Measurements from ENCODE around the gene PFDN6. TPM values are rescaled to one million over a fixed set of nuclear protein-coding genes. Genes with fewer than 3 reads are reported as not detected.

The PFDN6 gene
- total and polyA plus RNA-seq, 2 of the 13 experiments (the other 11 are each of a cell fraction or from before 2014, with no cell fraction given), result 75.5 to 87.0 TPM

GRCh38 chr6:33250731-33251130, 38.7 kb upstream of the PFDN6 start:
- H3K79me2 ChIP-seq (ENCODE audit: insufficient read depth, low read length), result no peaks in the 10 kb centered on the region
- H4K20me1 ChIP-seq (ENCODE audit: insufficient read depth, low read length), result no peaks in the 10 kb centered on the region
- H3K4me3 ChIP-seq (replicated peaks in 1 of 3; ENCODE audit: insufficient read depth in 1 of 3, low read depth in 2 of 3, low read length in 3 of 3), result 0 out of 6 replicates have a peak overlapping the region, but pooled peaks of 1 of the 3 experiments have one; percentile 89
- H3K36me3 ChIP-seq (replicated peaks in 1 of 2; ENCODE audit: control insufficient read depth in 1 of 2, insufficient read depth in 2 of 2, low read length in 2 of 2), result peaks cover 0 to 5% of the 10 kb centered on the region in 2 experiments; a peak in 4 of 5 replicates
- peak overlapping the region; percentile 100; the same call in 1 of the 2 replicates for H3K4me2 ChIP-seq (ENCODE audit: low read depth, low read length)
- in situ Hi-C loops (cut with HindIII; ENCODE audit: extremely low pct_ligation_motif_present, low pct_unique_long_range_greater_than_20kb), result no loop called here
- no TSS peak for BruUV-seq (replicated peaks)
- ChIA-PET CTCF (ENCODE audit: low intra/inter-chr PET ratio, low total read pairs) (no interaction called here), POLR2A (interaction anchor here (0.6 to 5.1 kb wide), 13 partner anchors 10 to 279 kb away, joined by 3 to 94 read pairs (median 16); partner anchors contain the start of genes B3GALT4, HSD17B8, RING1 and RPS18)
- ATAC-seq (no peak), DNase-seq (ENCODE audit: low spot score) (no peak), FAIRE-seq (no peak)
- intact Hi-C loops (cut with micrococcal nuclease; ENCODE audit: unreplicated experiment), result no loop called here
- peak overlapping the region; percentile 94 for H3K27ac ChIP-seq (ENCODE audit: extremely low read length, insufficient read depth, low read length)
- no peak overlapping the region for H2AFZ ChIP-seq (ENCODE audit: low read length)
- WGBS (ENCODE audit: low lambda C conversion rate), result 97% methylated on average over 13 of the region's 13 CpGs
- TF ChIP-seq CEBPB (IDR thresholded peaks at IDR 0.05; ENCODE audit: borderline replicate concordance, low read depth, low read length) (no peak), JARID2 (CRISPR knock-in tag; IDR thresholded peaks at IDR 0.05; ENCODE audit: insufficient replicate concordance) (no peak)
- no peaks in the 10 kb centered on the region for H3K9me3 ChIP-seq (ENCODE audit: low read length)
- H3K4me1 ChIP-seq (ENCODE audit: insufficient read depth, low read length), result peaks cover 37% of the 10 kb centered on the region
- H3K9ac ChIP-seq (ENCODE audit: insufficient read depth, low read depth, low read length), result no peak overlapping the region
- no peaks in the 10 kb centered on the region; a peak in 1 of 5 replicates for H3K27me3 ChIP-seq (ENCODE audit: control insufficient read depth in 1 of 2, insufficient read depth in 2 of 2, low read length in 2 of 2)

- Histone ChIP-seq H3K9me3 (ENCODE audit: low read length) (no peaks in the 10 kb centered on the region), H3K27me3 (ENCODE audit: control insufficient read depth in 1 of 2, insufficient read depth in 2 of 2, low read length in 2 of 2) (no peaks in the 10 kb centered on the region; a peak in 1 of 5 replicates), H4K20me1 (ENCODE audit: insufficient read depth, low read length) (no peaks in the 10 kb centered on the region), H3K4me2 (ENCODE audit: low read depth, low read length) (no peak overlapping the region), H2AFZ (ENCODE audit: low read length) (no peak overlapping the region), H3K27ac (ENCODE audit: extremely low read length, insufficient read depth, low read length) (no peak overlapping the region), H3K9ac (ENCODE audit: insufficient read depth, low read depth, low read length) (no peak overlapping the region), H3K4me3 (replicated peaks in 1 of 3; ENCODE audit: insufficient read depth in 1 of 3, low read depth in 2 of 3, low read length in 3 of 3) (no peak overlapping the region), H3K36me3 (replicated peaks in 1 of 2; ENCODE audit: control insufficient read depth in 1 of 2, insufficient read depth in 2 of 2, low read length in 2 of 2) (peaks cover 0 to 5% of the 10 kb centered on the region in 2 experiments; a peak in 4 of 5 replicates), H3K79me2 (ENCODE audit: insufficient read depth, low read length) (no peaks in the 10 kb centered on the region), H3K4me1 (ENCODE audit: insufficient read depth, low read length) (peaks cover 37% of the 10 kb centered on the region)
- no peak for ATAC-seq
- ChIA-PET POLR2A (interaction anchor here (0.6 to 5.1 kb wide), 6 partner anchors 10 to 280 kb away, joined by 3 to 94 read pairs (median 30); partner anchors contain the start of genes HSD17B8, RING1, RPS18 and VPS52), CTCF (ENCODE audit: low intra/inter-chr PET ratio, low total read pairs) (no interaction called here)
- FAIRE-seq, result no peak
- BruUV-seq (replicated peaks), result no TSS peak
- WGBS (ENCODE audit: low lambda C conversion rate), result 97% methylated on average over 5 of the region's 6 CpGs
- DNase-seq (ENCODE audit: low spot score), result no peak
- in situ Hi-C loops (cut with HindIII; ENCODE audit: extremely low pct_ligation_motif_present, low pct_unique_long_range_greater_than_20kb), result no loop called here
- intact Hi-C loops (cut with micrococcal nuclease; ENCODE audit: unreplicated experiment), result no loop called here
- TF ChIP-seq MATR3 (CRISPR knock-in tag; IDR thresholded peaks at IDR 0.05) (no peak), BCL6 (CRISPR knock-in tag; IDR thresholded peaks at IDR 0.05) (peak; percentile 54), TOE1 (CRISPR knock-in tag; IDR thresholded peaks at IDR 0.05) (no peak), RBFOX2 (IDR thresholded peaks at IDR 0.05; ENCODE audit: low read depth, low read length) (0 out of 2 replicates have a peak, but pooled peaks have one; percentile 30), PCBP1 (IDR thresholded peaks at IDR 0.05; ENCODE audit: borderline replicate concordance, low read depth, low read length) (no peak), NFRKB (IDR thresholded peaks at IDR 0.05) (no peak), HDAC2 (CRISPR knock-in tag; IDR thresholded peaks at IDR 0.05) (no peak), ZNF713 (CRISPR knock-in tag; IDR thresholded peaks at IDR 0.05) (no peak)
- TF ChIP-seq, protein P1, sequence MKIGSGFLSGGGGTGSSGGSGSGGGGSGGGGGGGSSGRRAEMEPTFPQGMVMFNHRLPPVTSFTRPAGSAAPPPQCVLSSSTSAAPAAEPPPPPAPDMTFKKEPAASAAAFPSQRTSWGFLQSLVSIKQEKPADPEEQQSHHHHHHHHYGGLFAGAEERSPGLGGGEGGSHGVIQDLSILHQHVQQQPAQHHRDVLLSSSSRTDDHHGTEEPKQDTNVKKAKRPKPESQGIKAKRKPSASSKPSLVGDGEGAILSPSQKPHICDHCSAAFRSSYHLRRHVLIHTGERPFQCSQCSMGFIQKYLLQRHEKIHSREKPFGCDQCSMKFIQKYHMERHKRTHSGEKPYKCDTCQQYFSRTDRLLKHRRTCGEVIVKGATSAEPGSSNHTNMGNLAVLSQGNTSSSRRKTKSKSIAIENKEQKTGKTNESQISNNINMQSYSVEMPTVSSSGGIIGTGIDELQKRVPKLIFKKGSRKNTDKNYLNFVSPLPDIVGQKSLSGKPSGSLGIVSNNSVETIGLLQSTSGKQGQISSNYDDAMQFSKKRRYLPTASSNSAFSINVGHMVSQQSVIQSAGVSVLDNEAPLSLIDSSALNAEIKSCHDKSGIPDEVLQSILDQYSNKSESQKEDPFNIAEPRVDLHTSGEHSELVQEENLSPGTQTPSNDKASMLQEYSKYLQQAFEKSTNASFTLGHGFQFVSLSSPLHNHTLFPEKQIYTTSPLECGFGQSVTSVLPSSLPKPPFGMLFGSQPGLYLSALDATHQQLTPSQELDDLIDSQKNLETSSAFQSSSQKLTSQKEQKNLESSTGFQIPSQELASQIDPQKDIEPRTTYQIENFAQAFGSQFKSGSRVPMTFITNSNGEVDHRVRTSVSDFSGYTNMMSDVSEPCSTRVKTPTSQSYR (CRISPR knock-in tag; IDR thresholded peaks at IDR 0.05; ENCODE audit: borderline replicate concordance), result no peak
- TF ChIP-seq, protein P2, sequence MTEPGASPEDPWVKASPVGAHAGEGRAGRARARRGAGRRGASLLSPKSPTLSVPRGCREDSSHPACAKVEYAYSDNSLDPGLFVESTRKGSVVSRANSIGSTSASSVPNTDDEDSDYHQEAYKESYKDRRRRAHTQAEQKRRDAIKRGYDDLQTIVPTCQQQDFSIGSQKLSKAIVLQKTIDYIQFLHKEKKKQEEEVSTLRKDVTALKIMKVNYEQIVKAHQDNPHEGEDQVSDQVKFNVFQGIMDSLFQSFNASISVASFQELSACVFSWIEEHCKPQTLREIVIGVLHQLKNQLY (CRISPR knock-in tag; IDR thresholded peaks at IDR 0.05), result no peak
Measured at GRCh38 chr6:33251395-33252012, 37.9 kb upstream of the PFDN6 start.
